Measurements from ENCODE around the gene CDX1. TPM values are rescaled to one million over a fixed set of nuclear protein-coding genes. Genes with fewer than 3 reads are reported as not detected.

The CDX1 gene
- total RNA-seq, 2 donors from 2014 or later = not detected

GRCh38 chr5:150180241-150181026 is 13.9 kb downstream of the CDX1 start:
- Histone ChIP-seq H3K27me3 (no peaks in the 10 kb centered on the region), H3K4me1 (peaks cover 0 to 38% of the 10 kb centered on the region in 2 donors), H3K9me3 (no peaks in the 10 kb centered on the region), H3K4me3 (no peak overlapping the region), H3K27ac (peak overlapping the region; percentile 80 to 91), H3K36me3 (no peaks in the 10 kb centered on the region)
- DNase-seq (ENCODE audit: low spot score) = peak; percentile 88
- TF ChIP-seq CTCF (IDR thresholded peaks at IDR 0.05) = no peak

GRCh38 chr5:150181027-150181426 is 14.4 kb downstream of the CDX1 start:
- Histone ChIP-seq H3K36me3 (no peaks in the 10 kb centered on the region), H3K4me3 (no peak overlapping the region), H3K27ac (peak overlapping the region; percentile 80 to 91), H3K4me1 (peaks cover 0 to 33% of the 10 kb centered on the region in 2 donors), H3K9me3 (no peaks in the 10 kb centered on the region), H3K27me3 (no peaks in the 10 kb centered on the region)
- DNase-seq (ENCODE audit: low spot score) = no peak
- no peak for TF ChIP-seq CTCF (IDR thresholded peaks at IDR 0.05)

- peak overlapping the region; percentile 80 to 91 for H3K27ac ChIP-seq
- H3K4me1 ChIP-seq = peaks cover 0 to 25% of the 10 kb centered on the region in 2 donors
- no peaks in the 10 kb centered on the region for H3K9me3 ChIP-seq
- DNase-seq (ENCODE audit: low spot score) = no peak
- H3K4me3 ChIP-seq = no peak overlapping the region
- H3K27me3 ChIP-seq = no peaks in the 10 kb centered on the region
- TF ChIP-seq CTCF (IDR thresholded peaks at IDR 0.05) = no peak
- no peaks in the 10 kb centered on the region for H3K36me3 ChIP-seq
Observed at GRCh38 chr5:150181766-150182545, 15.4 kb downstream of the CDX1 start.

GRCh38 chr5:150182774-150183173 is 16.2 kb downstream of the CDX1 start:
- Histone ChIP-seq H3K4me1 (peaks cover 0 to 23% of the 10 kb centered on the region in 2 donors), H3K27ac (no peak overlapping the region), H3K9me3 (no peaks in the 10 kb centered on the region), H3K36me3 (no peaks in the 10 kb centered on the region), H3K27me3 (no peaks in the 10 kb centered on the region), H3K4me3 (no peak overlapping the region)
- no peak for TF ChIP-seq CTCF (IDR thresholded peaks at IDR 0.05)
- no peak for DNase-seq (ENCODE audit: low spot score)

GRCh38 chr5:150183436-150183835 is 16.9 kb downstream of the CDX1 start:
- H3K4me1 ChIP-seq = peaks cover 0 to 23% of the 10 kb centered on the region in 2 donors
- H3K9me3 ChIP-seq = no peaks in the 10 kb centered on the region
- no peak overlapping the region for H3K4me3 ChIP-seq
- no peak for TF ChIP-seq CTCF (IDR thresholded peaks at IDR 0.05)
- DNase-seq (ENCODE audit: low spot score) = no peak
- no peak overlapping the region for H3K27ac ChIP-seq
- H3K36me3 ChIP-seq = no peaks in the 10 kb centered on the region
- no peaks in the 10 kb centered on the region for H3K27me3 ChIP-seq
